Sigmoid colon (tissue), 4 donors: ENCODE measurements around the gene EDEM3.

Experiments
- EP300 ChIP-seq, 4 donors: sonication (generic); formaldehyde crosslinking; IDR thresholded peaks; one replicate each; pipeline ENCODE4 v1.6.1; 2017; ENCODE audit warnings: antibody characterized with exemption in 4 of 4
- POLR2A ChIP-seq, 2 donors: fragments of 450-650 bp; IDR thresholded peaks; one replicate each; pipeline ENCODE4 v1.6.1; 2016; ENCODE audit warnings: antibody characterized with exemption in 2 of 2, mild to moderate bottlenecking in 2 of 2, moderate library complexity in 2 of 2
- POLR2AphosphoS5 ChIP-seq, 4 donors: sonication (generic); formaldehyde crosslinking; IDR thresholded peaks; one replicate each; pipeline ENCODE4 v1.6.1; 2017; ENCODE audit warnings: antibody characterized with exemption in 4 of 4
- TF ChIP-seq, protein P1 (sequence below), 4 experiments: fragments of 450-650 bp in 3 of 4; fragments of 200-600 bp in 1 of 4; IDR thresholded peaks; one replicate each; pipeline ENCODE4 v1.5.1; 2016 to 2019; ENCODE audit warnings: antibody characterized with exemption in 4 of 4, mild to moderate bottlenecking in 3 of 4, moderate library complexity in 2 of 4

DNA sequence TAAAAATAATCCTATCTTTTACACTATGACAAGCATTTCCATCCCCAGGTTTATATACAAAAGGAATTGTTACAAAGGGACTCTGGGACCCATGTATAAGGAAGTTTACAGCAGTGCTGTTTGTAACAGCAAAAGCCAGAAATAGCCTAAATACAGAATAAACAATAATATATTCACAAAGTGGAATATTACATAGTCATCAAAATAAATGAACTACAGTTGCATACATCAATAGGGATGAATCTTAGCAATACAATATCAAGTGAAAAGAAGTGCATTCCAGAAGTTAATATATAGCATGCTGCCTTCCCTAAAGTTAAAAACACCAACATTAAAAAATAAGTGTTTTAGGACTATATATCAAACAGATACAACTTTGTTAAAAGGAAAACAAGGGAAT lies 77.3 kb downstream of the EDEM3 start:
- TF ChIP-seq, protein P1, sequence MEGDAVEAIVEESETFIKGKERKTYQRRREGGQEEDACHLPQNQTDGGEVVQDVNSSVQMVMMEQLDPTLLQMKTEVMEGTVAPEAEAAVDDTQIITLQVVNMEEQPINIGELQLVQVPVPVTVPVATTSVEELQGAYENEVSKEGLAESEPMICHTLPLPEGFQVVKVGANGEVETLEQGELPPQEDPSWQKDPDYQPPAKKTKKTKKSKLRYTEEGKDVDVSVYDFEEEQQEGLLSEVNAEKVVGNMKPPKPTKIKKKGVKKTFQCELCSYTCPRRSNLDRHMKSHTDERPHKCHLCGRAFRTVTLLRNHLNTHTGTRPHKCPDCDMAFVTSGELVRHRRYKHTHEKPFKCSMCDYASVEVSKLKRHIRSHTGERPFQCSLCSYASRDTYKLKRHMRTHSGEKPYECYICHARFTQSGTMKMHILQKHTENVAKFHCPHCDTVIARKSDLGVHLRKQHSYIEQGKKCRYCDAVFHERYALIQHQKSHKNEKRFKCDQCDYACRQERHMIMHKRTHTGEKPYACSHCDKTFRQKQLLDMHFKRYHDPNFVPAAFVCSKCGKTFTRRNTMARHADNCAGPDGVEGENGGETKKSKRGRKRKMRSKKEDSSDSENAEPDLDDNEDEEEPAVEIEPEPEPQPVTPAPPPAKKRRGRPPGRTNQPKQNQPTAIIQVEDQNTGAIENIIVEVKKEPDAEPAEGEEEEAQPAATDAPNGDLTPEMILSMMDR (IDR thresholded peaks at IDR 0.05) = no peak
- TF ChIP-seq EP300 (IDR thresholded peaks at IDR 0.05) (no peak), POLR2A (IDR thresholded peaks at IDR 0.05) (no peak), POLR2AphosphoS5 (IDR thresholded peaks at IDR 0.05) (no peak)
